ENCODE results near the gene TENM3. TPM values are rescaled to one million over a fixed set of nuclear protein-coding genes. Genes with fewer than 3 reads are reported as not detected.

The TENM3 gene
- total RNA-seq, 4 donors from 2014 or later = 19.7 to 47.2 (median 33.0) TPM

DNA sequence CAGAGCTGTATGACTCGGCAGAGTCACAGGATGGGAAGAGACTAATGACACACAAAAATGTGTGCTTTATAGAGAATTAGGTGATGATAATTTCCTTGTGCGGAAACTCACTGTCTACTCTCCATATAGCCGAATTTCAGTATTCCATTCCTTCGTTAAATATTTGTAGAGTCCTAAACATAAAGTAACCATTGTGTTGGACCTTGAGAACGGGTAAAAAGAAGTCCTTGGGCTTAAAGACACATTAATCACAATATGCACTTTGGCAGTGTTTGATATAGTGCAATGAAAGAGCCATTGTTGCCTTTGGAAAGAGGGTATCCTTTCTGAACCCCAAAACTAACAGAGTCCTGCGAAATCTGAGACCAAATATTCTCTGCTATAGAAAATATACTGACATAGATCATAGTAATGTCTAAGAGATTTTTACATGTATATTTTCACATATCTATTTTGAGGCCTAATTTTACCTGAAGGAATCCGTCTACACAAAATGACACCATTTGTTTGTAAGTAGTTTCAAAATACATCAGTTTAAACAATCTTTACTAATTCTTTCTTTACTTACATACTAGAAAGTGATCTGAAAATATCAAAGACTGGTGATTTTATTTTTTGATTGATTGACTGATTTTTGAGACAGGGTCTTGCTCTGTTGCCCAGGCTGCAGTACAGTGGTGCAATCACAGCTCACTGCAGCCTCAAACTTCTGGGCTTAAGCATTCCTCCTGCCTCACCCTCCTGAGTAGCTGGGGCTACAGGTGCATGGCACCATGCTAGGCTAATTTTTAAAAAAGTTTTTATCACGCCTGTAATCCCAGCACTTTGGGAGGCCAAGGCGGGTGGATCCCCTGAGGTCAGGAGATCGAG, 377.1 kb downstream of the TENM3 start:
- no peak for ATAC-seq (ENCODE audit: low FRiP score)

DNA sequence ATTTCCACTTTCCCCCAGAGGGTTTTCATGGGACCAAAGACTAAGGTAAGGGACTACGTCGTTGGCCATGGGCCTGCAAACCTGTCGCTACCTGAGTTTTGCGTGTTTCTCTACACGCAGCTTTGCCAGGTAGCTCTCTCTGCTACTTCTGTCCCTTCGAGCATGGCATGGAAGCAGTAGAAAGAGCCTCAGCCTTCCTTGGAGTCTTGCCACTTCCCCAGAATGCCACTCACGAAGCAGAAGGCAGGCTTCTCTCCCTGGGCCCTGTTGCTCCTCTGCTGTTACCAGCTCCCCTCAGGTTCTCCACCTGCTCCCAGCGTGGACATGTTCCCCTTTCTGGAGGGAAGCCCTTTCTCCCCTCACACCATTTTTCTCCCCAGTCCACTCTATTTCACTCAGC, 381.1 kb downstream of the TENM3 start:
- ATAC-seq (ENCODE audit: low FRiP score) (no peak), DNase-seq (ENCODE audit: low spot score) (no peak)
- TF ChIP-seq, protein P1, sequence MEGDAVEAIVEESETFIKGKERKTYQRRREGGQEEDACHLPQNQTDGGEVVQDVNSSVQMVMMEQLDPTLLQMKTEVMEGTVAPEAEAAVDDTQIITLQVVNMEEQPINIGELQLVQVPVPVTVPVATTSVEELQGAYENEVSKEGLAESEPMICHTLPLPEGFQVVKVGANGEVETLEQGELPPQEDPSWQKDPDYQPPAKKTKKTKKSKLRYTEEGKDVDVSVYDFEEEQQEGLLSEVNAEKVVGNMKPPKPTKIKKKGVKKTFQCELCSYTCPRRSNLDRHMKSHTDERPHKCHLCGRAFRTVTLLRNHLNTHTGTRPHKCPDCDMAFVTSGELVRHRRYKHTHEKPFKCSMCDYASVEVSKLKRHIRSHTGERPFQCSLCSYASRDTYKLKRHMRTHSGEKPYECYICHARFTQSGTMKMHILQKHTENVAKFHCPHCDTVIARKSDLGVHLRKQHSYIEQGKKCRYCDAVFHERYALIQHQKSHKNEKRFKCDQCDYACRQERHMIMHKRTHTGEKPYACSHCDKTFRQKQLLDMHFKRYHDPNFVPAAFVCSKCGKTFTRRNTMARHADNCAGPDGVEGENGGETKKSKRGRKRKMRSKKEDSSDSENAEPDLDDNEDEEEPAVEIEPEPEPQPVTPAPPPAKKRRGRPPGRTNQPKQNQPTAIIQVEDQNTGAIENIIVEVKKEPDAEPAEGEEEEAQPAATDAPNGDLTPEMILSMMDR (IDR thresholded peaks at IDR 0.05) = no peak

More for the DNA sequence above, 377.1 kb downstream of the TENM3 start:
- no peak for DNase-seq (ENCODE audit: low spot score)
- TF ChIP-seq, protein P1 (IDR thresholded peaks at IDR 0.05) = no peak

DNA sequence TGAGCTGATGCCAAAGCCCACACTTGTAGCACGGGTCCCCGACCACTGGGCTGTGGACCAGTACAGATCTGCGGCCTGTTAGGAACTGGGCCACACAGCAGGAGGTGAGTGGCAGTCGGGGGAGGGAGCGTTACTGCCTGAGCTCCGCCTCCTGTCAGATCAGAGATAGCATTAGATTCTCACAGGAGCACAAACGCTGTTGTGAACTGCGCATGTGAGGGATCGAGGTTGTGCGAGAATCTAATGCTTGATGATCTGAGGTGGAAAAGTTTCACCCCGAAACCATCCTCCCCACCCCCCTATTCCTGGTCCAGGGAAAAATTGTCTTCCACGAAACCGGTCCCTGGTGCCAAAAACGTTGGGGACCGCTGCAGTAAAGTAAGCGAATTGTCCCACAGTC, 382.0 kb downstream of the TENM3 start:
- DNase-seq (ENCODE audit: low spot score) (no peak), ATAC-seq (ENCODE audit: low FRiP score) (no peak)
- TF ChIP-seq, protein P1 (IDR thresholded peaks at IDR 0.05) = no peak

DNA sequence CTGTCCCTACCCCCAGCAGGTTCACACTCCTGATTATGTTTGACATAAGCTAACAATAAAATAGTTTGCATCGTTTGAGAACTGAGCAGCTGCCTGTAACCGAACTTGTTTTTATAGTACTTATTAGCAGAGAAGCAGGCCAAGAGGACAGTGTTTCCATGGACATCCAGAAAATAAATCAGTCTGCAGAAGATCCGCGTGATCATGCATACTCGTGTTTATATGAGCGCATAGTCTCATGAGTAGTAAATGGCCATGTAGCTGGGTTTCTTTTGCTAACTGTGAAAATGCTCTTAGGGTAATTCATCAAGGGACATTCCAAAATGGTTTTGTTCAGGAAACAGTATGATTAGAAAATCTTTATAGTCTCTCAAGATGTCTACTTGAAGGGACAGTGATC, 384.8 kb downstream of the TENM3 start:
- TF ChIP-seq, protein P1 (IDR thresholded peaks at IDR 0.05) = no peak
- DNase-seq (ENCODE audit: low spot score) (no peak), ATAC-seq (ENCODE audit: low FRiP score) (no peak)

DNA sequence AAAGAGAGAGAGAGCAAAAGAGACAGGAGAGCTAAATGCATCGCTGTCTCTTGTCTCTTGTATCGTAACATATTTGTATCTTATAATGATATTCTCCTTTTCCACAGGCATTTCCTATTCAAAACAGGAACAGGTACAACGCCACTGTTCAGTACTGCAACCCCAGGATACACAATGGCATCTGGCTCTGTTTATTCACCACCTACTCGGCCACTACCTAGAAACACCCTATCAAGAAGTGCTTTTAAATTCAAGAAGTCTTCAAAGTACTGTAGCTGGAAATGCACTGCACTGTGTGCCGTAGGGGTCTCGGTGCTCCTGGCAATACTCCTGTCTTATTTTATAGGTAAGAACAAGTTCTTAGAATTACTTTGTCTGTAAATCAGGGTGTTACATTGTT, 385.3 kb downstream of the TENM3 start:
- DNase-seq (ENCODE audit: low spot score) (no peak), ATAC-seq (ENCODE audit: low FRiP score) (no peak)
- TF ChIP-seq, protein P1 (IDR thresholded peaks at IDR 0.05) = no peak

DNA sequence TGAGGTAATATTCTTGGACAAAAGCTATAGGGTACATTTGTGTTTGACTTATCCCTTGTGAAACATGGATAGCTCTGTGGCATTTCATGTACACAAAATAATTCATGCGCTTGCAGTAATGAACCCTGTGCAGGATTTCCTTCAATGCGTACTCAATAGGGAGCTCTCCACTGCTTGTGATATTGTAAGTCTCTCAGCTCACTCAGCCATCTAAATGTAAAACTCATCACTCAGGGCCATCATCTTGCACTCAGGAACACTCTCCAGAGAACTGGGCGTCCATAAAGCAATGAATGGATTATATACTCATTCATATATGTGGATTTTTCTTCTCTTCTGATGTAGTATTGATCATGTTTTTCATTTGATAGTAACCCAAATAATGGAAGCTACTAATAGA, 385.9 kb downstream of the TENM3 start:
- ATAC-seq (ENCODE audit: low FRiP score) (no peak), DNase-seq (ENCODE audit: low spot score) (no peak)
- TF ChIP-seq, protein P1 (IDR thresholded peaks at IDR 0.05) = no peak

DNA sequence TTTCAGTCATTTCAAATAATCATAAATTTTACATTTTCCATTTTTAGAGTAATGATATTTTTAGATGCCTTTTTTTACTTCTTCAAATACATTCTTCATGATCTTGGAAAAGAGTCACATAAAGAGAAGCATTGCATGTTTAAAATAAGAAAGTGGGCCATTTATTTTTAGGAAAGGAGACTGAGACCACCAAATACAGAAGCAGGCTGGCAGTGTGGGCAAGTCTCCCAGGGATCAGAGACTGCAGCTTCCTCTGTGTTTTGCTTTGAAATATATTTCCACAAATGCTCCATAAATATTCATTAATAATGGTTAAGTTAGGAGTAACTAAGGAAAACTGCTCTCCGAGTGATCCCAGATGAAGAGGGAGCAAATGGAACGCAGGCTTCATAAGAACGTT, 397.3 kb downstream of the TENM3 start:
- no peak for DNase-seq (ENCODE audit: low spot score)
- TF ChIP-seq, protein P1 (IDR thresholded peaks at IDR 0.05) = no peak
- ATAC-seq (ENCODE audit: low FRiP score) = no peak

All from omental fat pad (tissue), 4 donors.